CD8-positive, alpha-beta memory T cell (primary cell): ENCODE measurements around the gene SRRM2. TPM values are rescaled to one million over a fixed set of nuclear protein-coding genes. Genes with fewer than 3 reads are reported as not detected.

Experiments used
- CTCF ChIA-PET: fragments of 350-600 bp; sonication (Branson Sonifier 250); formaldehyde crosslinking; loops from one replicate; lab custom pipeline; 2021; ENCODE audit warnings: antibody characterized with exemption; lab: Charles Lee
- POLR2A ChIA-PET: fragments of 350-600 bp; sonication (Branson Sonifier 250); formaldehyde crosslinking; loops from one replicate; lab custom pipeline; 2021; ENCODE audit warnings: antibody characterized with exemption; lab: Charles Lee
- DNase-seq, 5 donors: peaks; one replicate each; pipeline versions ENCODE4 v3.0.0 to v3.0.0-alpha.2; 2020 to 2022; ENCODE audit warnings: mixed read lengths in 1 of 5
- H3K27ac ChIP-seq: one replicate; pipeline ENCODE4 v1.7.0; 2013; ENCODE audit warnings: low read depth, mild to moderate bottlenecking, low read length, moderate library complexity
- H3K27me3 ChIP-seq: 2 replicates; pipeline ENCODE4 v1.7.0; 2013; ENCODE audit warnings: low read length, mild to moderate bottlenecking; ENCODE audit not compliant: insufficient read depth, poor library complexity, severe bottlenecking
- H3K36me3 ChIP-seq: 2 replicates; pipeline ENCODE4 v1.7.0; 2013; ENCODE audit warnings: mild to moderate bottlenecking, low read length, moderate library complexity; ENCODE audit not compliant: insufficient read depth
- H3K4me1 ChIP-seq: 2 replicates; pipeline ENCODE4 v1.7.0; 2013; ENCODE audit warnings: mild to moderate bottlenecking, low read length, moderate library complexity; ENCODE audit not compliant: insufficient read depth
- H3K4me3 ChIP-seq: 2 replicates; pipeline ENCODE4 v1.7.0; 2013; ENCODE audit warnings: mild to moderate bottlenecking, low read length
- H3K9me3 ChIP-seq: 2 replicates; pipeline ENCODE4 v1.7.0; 2013; ENCODE audit warnings: mild to moderate bottlenecking, low read length
- H3K27ac Mint-ChIP-seq, 8 donors: one replicate each; pipeline ENCODE4 v1.8.0; 2020 to 2021; ENCODE audit warnings: mixed read lengths in 8 of 8, mild to moderate bottlenecking in 6 of 8, inconsistent platforms in 3 of 8, moderate library complexity in 3 of 8
- H3K27me3 Mint-ChIP-seq, 2 donors: one replicate each; pipeline ENCODE4 v1.8.0; 2020 to 2021; ENCODE audit warnings: mixed read lengths in 2 of 2, mild to moderate bottlenecking in 1 of 2, moderate library complexity in 1 of 2
- H3K36me3 Mint-ChIP-seq, 3 donors: one replicate each; pipeline ENCODE4 v1.8.0; 2020 to 2021; ENCODE audit warnings: mixed read lengths in 3 of 3, inconsistent platforms in 1 of 3, mild to moderate bottlenecking in 1 of 3
- H3K4me1 Mint-ChIP-seq, 3 donors: one replicate each; pipeline ENCODE4 v1.8.0; 2020 to 2021; ENCODE audit warnings: mixed read lengths in 3 of 3, inconsistent platforms in 1 of 3, mild to moderate bottlenecking in 1 of 3
- H3K4me3 Mint-ChIP-seq, 7 donors: one replicate each; pipeline ENCODE4 v1.8.0; 2020 to 2021; ENCODE audit warnings: mixed read lengths in 7 of 7, mild to moderate bottlenecking in 6 of 7, moderate library complexity in 4 of 7, inconsistent platforms in 2 of 7
- H3K9me3 Mint-ChIP-seq, 5 donors: one replicate each; pipeline ENCODE4 v1.8.0; 2020 to 2022; ENCODE audit warnings: mixed read lengths in 5 of 5, mild to moderate bottlenecking in 3 of 5, moderate library complexity in 2 of 5, inconsistent platforms in 1 of 5
- polyA plus RNA-seq: library from polyadenylated mRNA; unstranded; fragments of 300-500 nt; fragmentation: Illumina TruSeq; gene quantifications from one replicate; pipeline ENCODE4 v1.2.3, GENCODE V29; 2021
- total RNA-seq, 2 experiments: library from RNA; stranded (reverse); gene quantifications; one replicate each; pipeline ENCODE4 v1.2.3, GENCODE V29; 2021

SRRM2 gene
- total and polyA plus RNA-seq, 3 experiments from 2014 or later = 130 to 529 (median 517) TPM

GRCh38 chr16:2775765-2776499 is 23.5 kb downstream of the SRRM2 start:
- peaks cover 32% of the 10 kb centered on the region for H3K4me1 ChIP-seq
- DNase-seq = peak in 1 of 5 donors; percentile 30
- H3K27ac ChIP-seq = peak overlapping the region; percentile 73
- peaks cover 30% of the 10 kb centered on the region for H3K36me3 ChIP-seq
- ChIA-PET POLR2A (interaction anchor here (1.1 to 3.8 kb wide), 3 partner anchors 19 to 103 kb away, joined by 5 to 55 read pairs (median 6); partner anchors contain the start of gene SRRM2), CTCF (interaction anchor here (1.9 kb wide), 1 partner anchor 92 kb away, joined by 6 read pairs; no protein-coding TSS in a partner anchor)
- H3K9me3 ChIP-seq = no peaks in the 10 kb centered on the region
- peaks cover 0 to 1% of the 10 kb centered on the region in 2 donors for H3K27me3 Mint-ChIP-seq
- peak overlapping the region; percentile 91 to 98 (median 93) for H3K4me3 Mint-ChIP-seq
- H3K27ac Mint-ChIP-seq = peak overlapping the region; percentile 92 to 100 (median 94)
- peaks cover 0 to 57% (median 6%) of the 10 kb centered on the region in 3 donors for H3K36me3 Mint-ChIP-seq
- no peaks in the 10 kb centered on the region for H3K9me3 Mint-ChIP-seq
- H3K27me3 ChIP-seq = no peaks in the 10 kb centered on the region
- peak overlapping the region; percentile 81 for H3K4me3 ChIP-seq
- peaks cover 26 to 70% (median 44%) of the 10 kb centered on the region in 3 donors for H3K4me1 Mint-ChIP-seq

- H3K4me3 Mint-ChIP-seq = peak overlapping the region; percentile 91 to 98 (median 93)
- ChIA-PET CTCF (interaction anchor here (1.4 to 1.9 kb wide), 2 partner anchors 91 to 92 kb away, joined by 4 to 6 read pairs; no protein-coding TSS in a partner anchor), POLR2A (interaction anchor here (1.1 to 3.8 kb wide), 3 partner anchors 20 to 103 kb away, joined by 5 to 55 read pairs (median 6); partner anchors contain the start of gene SRRM2)
- peak overlapping the region; percentile 92 to 100 (median 94) for H3K27ac Mint-ChIP-seq
- H3K9me3 Mint-ChIP-seq = no peaks in the 10 kb centered on the region
- H3K4me1 Mint-ChIP-seq = peaks cover 26 to 65% (median 39%) of the 10 kb centered on the region in 3 donors
- Histone ChIP-seq H3K36me3 (peaks cover 24% of the 10 kb centered on the region), H3K4me3 (peak overlapping the region; percentile 81), H3K27ac (peak overlapping the region; percentile 73), H3K9me3 (no peaks in the 10 kb centered on the region), H3K27me3 (no peaks in the 10 kb centered on the region), H3K4me1 (peaks cover 32% of the 10 kb centered on the region)
- peaks cover 0 to 1% of the 10 kb centered on the region in 2 donors for H3K27me3 Mint-ChIP-seq
- peak in 3 of 5 donors; percentile 29 to 46 (median 29) for DNase-seq
- H3K36me3 Mint-ChIP-seq = peaks cover 0 to 50% (median 5%) of the 10 kb centered on the region in 3 donors
Measured at GRCh38 chr16:2776500-2777139, 24.2 kb downstream of the SRRM2 start.

- H3K4me1 ChIP-seq = peaks cover 32% of the 10 kb centered on the region
- peaks cover 22% of the 10 kb centered on the region for H3K36me3 ChIP-seq
- H3K27me3 Mint-ChIP-seq = peaks cover 0 to 1% of the 10 kb centered on the region in 2 donors
- H3K4me3 ChIP-seq = peak within 1 kb of the TSS; percentile 97
- CTCF ChIA-PET = interaction anchor here (1.4 kb wide), 2 partner anchors 26 to 91 kb away, joined by 4 to 5 read pairs; no protein-coding TSS in a partner anchor
- H3K36me3 Mint-ChIP-seq = peaks cover 0 to 43% (median 2%) of the 10 kb centered on the region in 3 donors
- peak within 1 kb of the TSS; percentile 95 to 98 (median 97) for H3K4me3 Mint-ChIP-seq
- no peaks in the 10 kb centered on the region for H3K9me3 Mint-ChIP-seq
- H3K4me1 Mint-ChIP-seq = peaks cover 24 to 62% (median 36%) of the 10 kb centered on the region in 3 donors
- no peaks in the 10 kb centered on the region for H3K27me3 ChIP-seq
- DNase-seq = peak; percentile 84 to 91 (median 84)
- POLR2A ChIA-PET = interaction anchor here (0.7 to 3.8 kb wide), 5 partner anchors 25 to 317 kb away, joined by 3 to 55 read pairs (median 6); partner anchors contain the start of genes PKMYT1, SRRM2 and TEDC2
- peak within 1 kb of the TSS; percentile 96 for H3K27ac ChIP-seq
- H3K27ac Mint-ChIP-seq = peak within 1 kb of the TSS; percentile 98 to 100 (median 98)
- H3K9me3 ChIP-seq = no peaks in the 10 kb centered on the region
Measured at GRCh38 chr16:2777231-2777902, 24.9 kb downstream of the SRRM2 start, which contains the start of gene ELOB. TSS of gene ELOB (minus strand) at chr16:2777280. CDS start at chr16:2777239, 41 bp downstream.

GRCh38 chr16:2777903-2778629 is 25.6 kb downstream of the SRRM2 start:
- Mint-ChIP-seq H3K9me3 (no peaks in the 10 kb centered on the region), H3K36me3 (peaks cover 0 to 37% (median 0%) of the 10 kb centered on the region in 3 donors), H3K4me1 (peaks cover 21 to 55% (median 31%) of the 10 kb centered on the region in 3 donors), H3K27me3 (peaks cover 0 to 1% of the 10 kb centered on the region in 2 donors), H3K27ac (peak overlapping the region; percentile 98 to 100 (median 98)), H3K4me3 (peak overlapping the region; percentile 95 to 98 (median 97))
- DNase-seq = peak in 4 of 5 donors; percentile 11 to 70 (median 38)
- Histone ChIP-seq H3K4me1 (peaks cover 32% of the 10 kb centered on the region), H3K36me3 (peaks cover 17% of the 10 kb centered on the region), H3K9me3 (no peaks in the 10 kb centered on the region), H3K27ac (peak overlapping the region; percentile 96), H3K27me3 (no peaks in the 10 kb centered on the region), H3K4me3 (peak overlapping the region; percentile 97)
- ChIA-PET POLR2A (interaction anchor here (0.6 to 3.8 kb wide), 7 partner anchors 26 to 318 kb away, joined by 3 to 55 read pairs (median 3); partner anchors contain the start of genes PKMYT1, SRRM2 and TEDC2), CTCF (interaction anchor here (1.0 to 1.9 kb wide), 4 partner anchors 13 to 149 kb away, joined by 3 to 5 read pairs (median 4); no protein-coding TSS in a partner anchor)

GRCh38 chr16:2778630-2778958 is 26.2 kb downstream of the SRRM2 start:
- Mint-ChIP-seq H3K27ac (peak overlapping the region; percentile 98 to 100 (median 98)), H3K4me1 (peaks cover 21 to 51% (median 31%) of the 10 kb centered on the region in 3 donors), H3K4me3 (peak overlapping the region; percentile 95 to 98 (median 97)), H3K36me3 (peaks cover 0 to 32% (median 0%) of the 10 kb centered on the region in 3 donors), H3K9me3 (no peaks in the 10 kb centered on the region), H3K27me3 (peaks cover 0 to 1% of the 10 kb centered on the region in 2 donors)
- Histone ChIP-seq H3K9me3 (no peaks in the 10 kb centered on the region), H3K27ac (peak overlapping the region; percentile 96), H3K4me1 (peaks cover 32% of the 10 kb centered on the region), H3K4me3 (peak overlapping the region; percentile 97), H3K27me3 (no peaks in the 10 kb centered on the region), H3K36me3 (peaks cover 11% of the 10 kb centered on the region)
- CTCF ChIA-PET = interaction anchor here (1.0 to 1.9 kb wide), 3 partner anchors 13 to 148 kb away, joined by 3 to 5 read pairs (median 4); no protein-coding TSS in a partner anchor
- DNase-seq = no peak
- POLR2A ChIA-PET = interaction anchor here (0.6 to 3.8 kb wide), 6 partner anchors 26 to 202 kb away, joined by 3 to 55 read pairs (median 3); partner anchors contain the start of genes PKMYT1 and SRRM2

GRCh38 chr16:2779151-2779920 is 26.9 kb downstream of the SRRM2 start:
- CTCF ChIA-PET = interaction anchor here (1.0 to 1.9 kb wide), 2 partner anchors 12 to 148 kb away, joined by 3 to 4 read pairs; no protein-coding TSS in a partner anchor
- Mint-ChIP-seq H3K4me3 (peak overlapping the region; percentile 45 to 98 (median 97)), H3K4me1 (peaks cover 21 to 47% (median 30%) of the 10 kb centered on the region in 3 donors), H3K36me3 (peaks cover 0 to 26% (median 0%) of the 10 kb centered on the region in 3 donors), H3K27me3 (peaks cover 0 to 1% of the 10 kb centered on the region in 2 donors), H3K9me3 (no peaks in the 10 kb centered on the region), H3K27ac (peak overlapping the region in 7 of 8 donors; percentile 98 to 100 (median 98))
- POLR2A ChIA-PET = interaction anchor here (0.6 to 3.8 kb wide), 2 partner anchors 27 to 127 kb away, joined by 3 to 55 read pairs; partner anchors contain the start of gene SRRM2
- Histone ChIP-seq H3K4me1 (peaks cover 32% of the 10 kb centered on the region), H3K27ac (no peak overlapping the region), H3K4me3 (no peak overlapping the region), H3K9me3 (no peaks in the 10 kb centered on the region), H3K36me3 (peaks cover 6% of the 10 kb centered on the region), H3K27me3 (no peaks in the 10 kb centered on the region)
- DNase-seq = peak in 1 of 5 donors; percentile 41
